GM21717 (cell line): ENCODE results near the gene TMEM181.

Experiments used
- ATAC-seq: cut with Tn5 transposase; IDR thresholded peaks from one replicate; pipeline ENCODE4 v1.9.1; 2021; ENCODE audit warnings: mild to moderate bottlenecking, moderate library complexity; ENCODE audit not compliant: unreplicated experiment

Gene TMEM181

DNA sequence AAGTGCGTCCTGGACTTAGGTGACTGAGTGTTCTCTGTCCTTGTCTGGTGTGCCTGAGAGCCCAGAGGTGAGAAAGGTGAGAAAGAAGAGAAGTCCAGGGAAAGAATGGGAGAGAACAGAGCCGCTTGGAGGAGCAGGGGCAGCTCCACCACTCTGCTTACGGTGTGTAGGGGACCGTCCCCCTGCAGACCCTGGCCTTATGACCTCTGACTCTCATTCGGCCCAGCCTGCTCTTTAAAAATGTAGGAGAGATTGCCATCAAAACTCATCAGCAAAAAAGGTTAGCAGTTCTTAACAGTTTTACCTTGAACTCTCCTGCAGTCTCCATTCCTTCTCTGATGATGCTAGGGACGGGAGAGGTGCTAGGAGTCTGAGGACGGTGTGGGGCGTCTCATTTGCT is 2.0 kb downstream of the TMEM181 start:
- no peak for ATAC-seq

DNA sequence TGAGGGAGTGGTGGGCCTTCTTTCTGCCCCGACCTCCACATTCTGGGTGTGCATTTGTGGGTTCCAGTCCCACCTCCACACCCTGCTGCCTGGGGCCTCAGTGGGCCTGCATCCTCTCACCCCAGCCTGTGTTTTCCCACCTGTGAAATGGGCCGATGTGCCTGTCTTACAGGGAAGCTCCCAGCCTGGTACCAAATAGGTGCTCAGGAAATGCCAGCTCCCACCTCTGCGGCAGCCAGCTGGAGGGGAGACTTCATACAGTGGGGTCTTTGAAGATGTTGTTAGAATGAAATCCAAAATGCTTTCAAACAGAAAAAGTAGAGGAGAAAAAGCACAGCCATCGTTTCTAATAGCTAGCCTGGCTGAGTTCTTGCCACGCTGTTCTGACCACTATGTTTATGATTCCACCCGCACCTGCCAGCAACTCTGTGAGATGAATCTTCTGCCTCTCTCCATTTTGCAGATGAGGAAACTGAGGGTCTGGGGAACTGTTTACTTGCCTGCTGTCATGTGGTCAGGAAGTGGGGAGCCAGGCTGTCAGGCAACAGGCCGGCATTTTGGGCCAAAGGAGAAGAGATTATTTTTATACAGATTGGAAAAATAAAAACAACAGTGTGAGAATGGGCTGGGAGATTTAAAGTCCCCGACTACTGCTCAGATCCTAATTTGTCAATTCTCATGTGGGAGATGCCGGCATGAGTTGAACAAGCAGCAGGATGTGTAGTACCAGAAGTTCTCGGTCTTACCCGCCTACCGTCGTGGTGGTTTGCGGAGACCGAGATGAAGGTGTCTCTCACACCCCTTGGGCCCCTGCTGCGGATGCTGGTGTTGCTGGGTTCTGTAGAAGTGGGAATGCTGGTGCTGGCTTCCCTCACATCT is 4.6 kb downstream of the TMEM181 start:
- ATAC-seq, result no peak

DNA sequence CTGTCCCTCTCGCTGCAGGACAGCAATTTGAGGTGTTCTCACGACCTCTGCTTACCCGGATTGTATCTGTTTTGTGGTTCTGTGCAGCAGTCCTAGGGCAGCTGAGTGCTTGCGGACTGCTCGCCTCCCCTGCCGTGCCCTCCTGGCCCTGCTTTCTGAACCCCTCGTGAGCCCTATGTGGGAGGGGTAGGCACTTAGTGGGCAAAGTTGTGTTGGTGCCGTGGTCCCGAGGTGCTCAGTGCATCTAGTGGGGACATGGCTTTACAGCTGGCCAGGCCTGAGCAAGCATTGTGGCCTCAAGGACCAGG is 5.2 kb downstream of the TMEM181 start:
- no peak for ATAC-seq

DNA sequence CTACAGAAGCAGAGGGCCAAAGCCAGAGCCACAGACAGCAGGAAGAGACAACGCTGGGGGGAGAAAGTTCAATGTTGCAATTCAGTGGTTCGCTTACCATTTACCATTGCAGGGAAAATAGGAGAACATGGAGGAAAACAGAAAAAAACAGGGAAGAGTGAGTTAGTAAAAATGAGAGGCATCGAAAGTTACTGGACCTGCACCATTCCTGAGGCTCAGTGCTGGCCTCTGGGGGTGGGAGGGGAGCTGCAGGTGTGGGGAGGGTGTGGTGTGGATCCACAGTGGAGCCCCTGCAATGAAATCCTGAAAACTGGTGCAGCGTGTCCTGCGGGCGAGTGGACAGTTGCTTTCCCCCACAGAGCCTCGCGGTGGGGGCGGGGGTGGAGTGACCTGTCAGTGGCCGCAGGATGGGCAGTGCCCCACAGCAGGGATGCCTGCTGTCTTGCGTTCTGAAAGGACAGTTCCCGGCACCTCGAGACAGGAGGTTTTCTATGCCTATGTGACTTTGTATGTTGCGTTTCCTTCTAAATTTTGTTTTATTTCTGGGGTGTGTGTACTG is 5.7 kb downstream of the TMEM181 start:
- ATAC-seq, result no peak

DNA sequence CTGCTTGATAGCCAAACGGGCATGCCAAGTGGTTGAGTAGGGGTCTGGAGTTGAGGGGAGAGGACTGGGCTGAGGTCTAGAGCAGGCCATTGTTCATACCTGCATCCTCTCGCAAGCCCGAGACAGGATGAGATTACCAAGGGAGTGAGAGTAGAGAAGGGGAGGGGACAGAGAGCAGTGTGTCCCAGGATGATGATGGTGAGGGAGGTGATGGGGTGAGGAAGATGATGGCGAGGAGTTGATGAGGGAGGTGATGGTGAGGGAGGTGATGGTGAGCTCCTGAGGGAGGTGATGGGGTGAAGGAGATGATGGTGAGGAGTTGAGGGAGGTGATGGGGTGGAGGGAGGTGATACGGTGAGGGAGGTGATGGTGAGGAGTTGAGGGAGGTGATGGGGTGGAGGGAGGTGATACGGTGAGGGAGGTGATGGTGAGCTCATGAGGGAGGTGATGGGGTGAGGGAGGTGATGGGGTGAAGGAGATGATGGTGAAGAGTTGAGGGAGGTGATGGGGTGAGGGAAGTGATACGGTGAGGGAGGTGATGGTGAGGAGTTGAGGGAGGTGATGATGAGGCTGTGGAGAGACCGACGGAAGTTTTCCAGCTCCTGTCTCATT is 6.4 kb downstream of the TMEM181 start:
- no peak for ATAC-seq

DNA sequence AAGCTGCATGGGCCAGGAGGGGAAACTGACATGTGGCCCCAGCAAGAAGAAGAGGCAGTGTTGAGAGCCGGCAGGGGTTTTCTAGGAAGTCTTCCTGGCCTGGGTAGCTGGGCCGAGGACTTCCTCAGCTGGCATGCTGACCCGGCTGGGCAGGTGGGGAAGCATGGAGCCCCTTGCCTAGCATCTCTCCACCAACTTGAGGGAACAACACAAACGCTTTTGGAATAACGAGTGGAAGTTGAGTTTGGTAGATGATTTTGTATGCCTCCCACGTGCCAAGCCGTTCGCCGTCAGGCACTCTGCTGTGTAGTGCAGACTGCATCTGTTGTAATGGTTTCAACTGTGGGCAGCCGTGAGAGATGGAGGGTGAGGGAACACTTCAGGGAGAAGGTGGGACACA is 7.3 kb downstream of the TMEM181 start:
- ATAC-seq, result no peak

DNA sequence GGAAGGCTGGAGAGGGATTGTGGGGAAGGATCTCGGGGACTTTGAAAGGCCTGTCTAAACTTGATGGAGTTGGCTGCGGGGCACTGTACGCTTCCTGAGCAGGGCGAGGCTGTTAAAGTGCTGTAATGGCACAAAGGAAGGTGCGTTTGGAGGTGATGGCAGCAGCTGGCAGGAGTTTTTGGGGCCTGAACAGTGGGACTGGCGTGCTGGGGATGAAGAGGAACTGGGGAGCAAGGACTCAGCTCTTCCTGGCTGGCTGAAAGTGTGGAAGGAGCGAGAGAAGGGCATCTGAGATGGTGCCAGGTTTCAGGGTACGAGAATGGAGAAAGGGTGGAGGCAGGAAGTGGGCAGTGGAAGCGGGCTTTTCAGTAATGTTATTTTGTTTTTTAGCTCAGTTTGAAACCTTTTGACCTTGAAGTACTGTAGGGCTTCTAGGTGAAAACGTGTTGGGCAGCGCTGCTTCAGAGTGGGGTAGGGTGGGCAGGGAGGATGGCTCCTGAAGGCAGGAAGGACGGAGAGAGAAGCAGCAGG is 8.0 kb downstream of the TMEM181 start:
- ATAC-seq, result no peak

DNA sequence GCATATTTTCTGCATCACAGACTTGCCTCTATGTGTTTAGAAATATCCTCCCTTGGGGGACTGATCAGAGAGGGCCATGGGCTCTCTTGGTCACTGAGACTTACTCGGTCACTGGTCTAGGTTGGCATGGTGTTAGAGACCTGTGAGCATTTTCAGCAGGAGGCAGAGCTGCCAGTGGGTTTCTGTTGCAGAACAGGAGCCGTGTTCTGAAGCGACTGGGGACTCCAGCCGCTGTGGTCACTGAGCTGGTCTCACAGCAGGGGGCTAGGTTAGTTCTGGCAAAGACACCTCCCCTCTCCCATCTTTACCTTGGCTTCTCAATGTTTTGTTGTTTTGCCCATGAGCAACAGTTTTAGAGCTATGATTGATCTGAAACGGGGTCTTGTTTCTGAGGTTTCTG is 8.7 kb downstream of the TMEM181 start:
- ATAC-seq, result no peak

DNA sequence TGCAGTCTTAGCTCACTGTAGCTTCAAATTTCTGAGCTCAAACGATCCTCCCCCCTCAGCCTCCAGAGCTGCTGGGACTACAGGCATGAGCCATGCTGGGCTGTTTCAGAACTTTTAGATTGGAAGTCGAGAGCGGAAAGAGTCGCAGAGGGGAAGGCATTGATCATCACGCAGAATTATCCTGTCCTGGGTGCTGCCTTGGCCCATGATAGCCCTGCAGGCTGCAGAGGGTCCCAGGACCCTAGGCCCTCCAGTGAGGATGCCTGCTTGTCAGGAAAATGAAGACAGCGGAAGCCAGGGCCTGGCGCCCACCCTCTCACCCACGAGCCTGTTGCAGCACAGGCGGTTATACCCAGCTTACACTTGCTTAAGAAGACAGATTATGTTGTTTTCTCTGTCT is 9.1 kb downstream of the TMEM181 start:
- ATAC-seq, result no peak

DNA sequence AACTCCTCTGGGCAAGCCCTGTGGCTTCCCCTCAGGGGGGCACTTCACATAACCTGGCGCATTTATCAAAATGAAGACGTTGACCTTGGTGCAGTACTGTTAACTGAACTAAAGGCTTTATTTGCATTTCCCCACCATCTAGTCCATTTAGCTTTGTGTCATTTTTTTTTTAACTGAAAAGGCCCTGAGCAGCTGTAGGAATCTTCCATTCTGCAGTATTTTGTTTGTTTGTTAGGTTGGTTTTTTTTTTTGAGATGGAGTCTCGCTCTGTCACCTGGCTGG is 10.7 kb downstream of the TMEM181 start:
- ATAC-seq, result no peak

DNA sequence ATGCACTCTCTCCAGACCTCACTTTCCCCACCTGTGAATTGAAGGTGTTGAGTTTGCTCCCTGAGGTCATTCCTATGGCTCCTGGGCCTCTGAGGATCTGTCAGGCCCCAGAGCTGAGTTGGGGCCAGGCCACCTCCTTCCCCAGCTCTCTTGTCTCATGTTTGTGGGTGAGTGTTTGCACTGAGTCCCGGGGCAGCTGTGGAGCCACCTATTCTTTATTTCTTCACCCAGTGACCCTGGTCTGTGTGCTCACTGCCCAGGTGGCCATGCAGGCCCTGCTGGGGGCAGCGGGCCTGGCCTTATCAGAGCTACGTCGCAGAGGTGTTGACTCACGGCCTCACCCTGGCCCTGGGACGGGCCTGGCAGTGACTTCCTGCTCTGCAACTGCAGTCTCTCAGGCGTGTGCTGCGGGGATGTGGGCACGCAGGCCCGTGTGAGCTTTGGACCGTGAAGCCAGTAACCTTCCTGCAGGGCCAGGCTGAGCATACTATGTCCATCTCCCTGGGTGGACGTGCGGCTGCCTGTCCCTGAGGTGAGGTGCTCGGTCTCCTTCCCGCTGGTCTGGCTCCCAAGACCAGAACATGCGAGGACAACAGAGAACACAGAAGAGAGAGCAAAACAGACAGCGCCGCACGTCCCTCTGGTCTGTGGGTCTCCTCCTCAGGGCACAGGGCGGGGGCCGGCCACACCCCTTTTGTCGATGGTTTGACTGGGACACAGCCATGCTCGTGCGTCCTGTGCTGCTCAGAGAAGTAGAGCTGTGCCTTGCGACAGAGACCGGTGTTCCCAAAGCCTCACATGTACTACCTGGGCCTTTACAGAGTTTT is 12.1 kb downstream of the TMEM181 start:
- ATAC-seq, result no peak

DNA sequence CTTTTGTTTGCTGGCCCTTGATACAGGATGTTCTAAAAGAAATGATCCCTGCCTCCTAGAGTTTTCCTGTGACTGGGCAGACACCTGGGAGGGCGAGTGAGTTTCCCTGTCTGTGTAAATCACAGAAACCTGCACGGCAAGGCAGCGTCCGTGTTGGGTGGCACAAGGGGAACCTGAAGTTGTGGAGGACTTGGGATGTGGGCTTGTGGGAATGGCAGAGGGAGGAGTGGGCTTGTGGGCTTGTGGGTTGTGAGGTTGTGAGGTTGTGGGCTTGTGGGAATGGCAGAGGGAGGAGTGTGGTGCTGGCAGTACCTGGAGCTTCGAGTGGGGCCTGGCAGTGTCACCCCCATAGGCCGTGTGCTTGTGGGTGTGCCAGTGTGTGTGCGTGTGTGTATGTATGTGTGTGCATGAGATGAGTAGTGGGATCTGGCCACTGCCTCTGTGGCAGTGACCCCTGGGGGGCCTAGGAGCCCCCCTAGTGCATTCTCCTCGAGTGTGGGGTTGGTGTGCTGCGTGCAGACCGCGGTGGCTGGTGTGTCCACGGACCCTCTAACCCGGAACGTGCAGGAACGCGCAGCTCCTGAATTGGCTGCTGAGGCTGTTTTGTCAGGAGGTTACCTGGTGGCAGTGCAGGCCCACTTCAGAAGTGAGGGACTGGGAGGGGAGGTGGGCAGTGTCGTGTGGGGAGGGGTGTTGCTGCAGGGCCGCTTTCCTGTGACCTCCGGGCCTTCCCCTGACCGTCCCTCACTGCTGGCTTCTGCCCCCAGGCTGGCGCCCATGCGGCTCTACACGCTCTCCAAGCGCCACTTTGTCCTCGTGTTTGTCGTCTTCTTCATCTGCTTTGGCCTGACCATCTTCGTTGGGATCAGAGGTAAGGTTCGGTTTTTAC is 13.0 kb downstream of the TMEM181 start:
- no peak for ATAC-seq

DNA sequence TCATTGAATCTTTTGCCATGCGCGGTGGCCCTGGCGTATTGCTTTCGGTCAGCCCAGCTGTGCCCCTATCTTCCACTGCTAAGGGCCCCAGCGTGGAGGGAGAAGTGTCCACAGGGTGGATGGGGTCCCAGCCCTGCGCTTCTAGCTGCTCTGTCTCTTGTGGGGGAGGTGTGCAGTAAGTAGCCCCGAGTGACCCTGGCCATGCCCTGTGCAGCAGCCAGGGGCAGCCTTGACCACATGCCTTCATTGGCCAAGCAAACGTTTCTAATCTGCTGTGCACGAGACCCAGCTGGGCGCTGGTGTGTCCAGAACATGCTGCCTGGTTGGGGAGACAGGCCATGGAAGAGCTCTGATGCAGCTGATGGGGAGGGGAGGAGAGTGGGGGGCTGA is 13.6 kb downstream of the TMEM181 start:
- no peak for ATAC-seq

DNA sequence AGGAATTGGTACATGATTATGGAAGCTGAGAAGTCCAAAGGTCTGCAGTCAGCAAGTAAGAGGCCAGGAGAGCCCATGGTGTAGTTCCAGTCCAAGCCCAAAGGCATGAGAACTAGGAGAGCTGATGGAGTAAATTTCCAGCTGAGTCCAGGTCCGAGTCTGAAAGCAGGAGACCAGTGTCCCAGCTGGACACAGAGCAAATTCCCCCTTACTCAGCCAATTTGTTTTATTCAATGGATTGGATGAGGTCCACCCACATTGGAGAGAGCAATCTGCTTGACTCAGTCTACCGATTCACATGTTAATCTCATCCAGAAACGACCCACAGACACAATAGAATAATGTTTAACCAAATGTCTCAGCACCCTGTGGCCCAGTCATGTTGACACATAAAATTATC is 14.9 kb downstream of the TMEM181 start:
- ATAC-seq, result no peak

DNA sequence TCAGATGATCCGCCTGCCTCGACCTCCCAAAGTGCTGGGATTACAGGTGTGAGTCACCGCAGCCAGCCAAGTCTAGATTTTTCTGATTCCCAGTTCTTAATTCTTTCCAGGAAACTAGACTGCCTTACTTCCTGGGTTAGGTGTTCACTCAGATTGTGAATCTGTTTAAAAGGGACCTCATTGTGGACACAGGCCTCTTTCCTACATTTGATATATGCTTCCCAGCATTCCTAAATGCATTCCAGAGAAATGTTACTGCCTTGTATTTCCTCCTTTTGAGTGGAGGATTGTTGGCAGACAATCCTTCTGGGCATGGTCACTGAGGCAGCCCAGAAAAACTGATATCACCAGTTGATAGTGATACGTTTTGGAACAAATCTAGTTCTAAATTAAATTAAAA is 15.7 kb downstream of the TMEM181 start:
- no peak for ATAC-seq

DNA sequence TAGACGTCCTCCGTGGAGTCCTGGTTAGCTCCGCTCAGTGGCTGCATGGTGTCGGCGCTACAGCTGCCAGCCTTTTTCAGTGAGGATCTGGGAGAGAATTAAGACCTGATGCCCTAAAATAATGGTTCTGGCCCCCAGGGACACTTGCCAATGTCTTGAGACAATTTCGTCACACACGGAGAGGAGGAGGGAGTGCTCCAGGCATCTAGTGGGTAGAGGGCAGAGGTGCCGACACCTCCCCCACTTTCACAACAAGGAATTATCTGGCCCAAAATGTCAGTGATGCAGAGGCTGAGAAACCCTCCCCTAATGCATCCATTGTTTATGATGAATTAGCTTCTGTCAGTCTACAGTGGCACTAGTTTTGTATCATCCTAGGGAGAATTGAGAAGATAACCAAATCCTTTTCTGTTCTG is 24.4 kb downstream of the TMEM181 start:
- no peak for ATAC-seq

DNA sequence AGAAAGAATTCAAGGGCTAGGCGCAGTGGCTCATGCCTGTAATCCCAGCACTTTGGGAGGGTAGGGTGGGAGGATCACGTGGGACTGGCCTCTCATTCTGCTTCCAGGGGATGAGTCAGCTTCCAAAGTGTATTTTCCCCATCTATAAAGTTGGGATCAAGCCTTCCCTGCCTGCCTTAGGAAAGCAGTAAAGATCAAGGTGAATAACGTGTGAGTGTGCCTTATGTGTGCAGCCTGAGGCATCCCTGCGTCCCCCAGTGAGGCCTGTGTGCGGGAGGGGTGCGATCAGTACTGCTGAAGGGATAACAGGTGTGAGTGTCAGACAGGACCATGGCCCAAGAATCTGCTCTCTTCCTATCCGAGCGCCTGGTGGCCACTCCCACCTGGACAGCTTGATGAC is 26.8 kb downstream of the TMEM181 start:
- no peak for ATAC-seq

DNA sequence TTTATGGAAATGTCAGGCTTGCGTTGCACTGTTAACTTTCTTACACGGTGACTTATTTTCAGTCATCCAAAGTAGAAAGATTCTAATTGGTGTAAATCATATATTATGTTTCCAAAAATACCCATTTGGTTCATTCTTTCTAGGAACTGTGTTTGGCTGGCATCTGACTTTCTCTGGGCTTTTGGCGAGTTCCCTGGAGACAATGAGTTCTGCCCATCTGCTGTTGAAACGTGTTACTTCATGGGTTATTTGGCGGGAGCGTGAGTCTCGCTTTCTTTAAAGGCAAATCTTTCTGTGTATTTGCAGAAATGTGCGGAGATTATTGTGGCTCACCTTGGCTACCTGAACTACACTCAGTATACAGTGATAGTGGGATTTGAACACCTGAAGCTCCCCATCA is 29.5 kb downstream of the TMEM181 start:
- ATAC-seq, result no peak

DNA sequence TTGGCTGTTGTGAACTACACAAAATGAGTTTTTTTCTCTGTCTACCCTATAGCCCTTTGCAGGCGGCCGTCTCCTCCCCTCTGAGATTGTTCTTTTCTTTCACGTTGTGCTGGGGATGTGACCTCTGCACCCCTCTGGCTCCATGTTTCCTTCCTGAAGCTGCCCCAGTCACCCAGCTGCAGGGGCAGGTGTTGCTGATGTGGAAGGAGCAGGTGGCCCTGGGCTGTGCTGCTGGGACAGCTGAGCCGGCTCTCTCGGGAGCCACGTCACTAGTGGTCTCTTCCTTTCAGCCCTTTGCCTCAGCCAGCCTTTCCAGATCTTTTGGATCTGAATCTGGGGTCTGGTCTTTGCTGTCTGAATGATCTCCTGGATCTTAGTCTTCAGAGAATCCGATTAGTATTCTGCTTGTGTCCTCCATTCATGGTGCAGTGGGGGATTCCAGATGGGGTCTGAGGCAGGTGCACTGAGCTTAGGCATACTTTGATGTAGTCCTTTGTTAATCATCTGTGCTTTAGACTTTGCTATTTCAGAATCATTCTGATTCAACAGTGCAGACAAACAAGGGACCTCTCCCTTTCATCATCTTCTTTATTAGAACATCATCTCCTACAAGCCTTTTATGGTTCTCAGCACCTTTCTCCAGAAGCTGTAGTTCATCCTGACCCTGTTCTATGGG is 31.4 kb downstream of the TMEM181 start:
- no peak for ATAC-seq

DNA sequence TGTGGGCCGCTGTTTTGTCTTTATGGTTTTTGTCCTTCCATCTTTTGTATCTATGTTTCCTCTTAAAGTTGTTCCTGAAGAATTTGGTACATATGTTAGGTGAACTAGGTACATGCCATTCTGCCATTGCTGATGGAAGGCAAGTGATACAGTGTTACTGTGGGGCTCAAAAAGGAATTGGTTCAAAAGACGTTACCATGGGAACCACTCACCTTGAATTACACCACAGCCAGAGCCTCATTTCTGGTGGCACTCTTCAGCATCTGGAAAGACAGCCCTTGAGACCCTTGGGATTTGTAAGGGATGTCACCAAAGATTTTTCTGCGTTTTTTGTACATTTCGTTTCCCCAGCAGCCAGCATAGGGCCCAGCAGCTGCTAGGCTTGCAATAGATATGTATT is 31.9 kb downstream of the TMEM181 start:
- no peak for ATAC-seq
